Upper lobe of right lung (tissue), 1 donor: ENCODE data around the gene G0S2. TPM values are rescaled to one million over a fixed set of nuclear protein-coding genes. Genes with fewer than 3 reads are reported as not detected.

Experiments used
- ATAC-seq: fragments of 200-7000 bp; cut with Tn5 transposase; one replicate; pipeline ENCODE4 v1.9.1; 2020; ENCODE audit warnings: mild to moderate bottlenecking, moderate library complexity
- DNase-seq: peaks from one replicate; pipeline ENCODE4 v3.0.0-alpha.2; 2020
- H3K27ac ChIP-seq: fragments of 200-600 bp; one replicate; pipeline ENCODE4 v1.8.0; 2022
- H3K27me3 ChIP-seq: fragments of 200-600 bp; one replicate; pipeline ENCODE4 v1.8.0; 2022; ENCODE audit warnings: mild to moderate bottlenecking
- H3K36me3 ChIP-seq: fragments of 200-600 bp; one replicate; pipeline ENCODE4 v1.8.0; 2022
- H3K4me1 ChIP-seq: fragments of 200-600 bp; one replicate; pipeline ENCODE4 v1.8.0; 2022
- H3K4me3 ChIP-seq: fragments of 200-600 bp; one replicate; pipeline ENCODE4 v1.8.0; 2022; ENCODE audit warnings: mild to moderate bottlenecking
- H3K9me3 ChIP-seq: fragments of 200-600 bp; one replicate; pipeline ENCODE4 v1.8.0; 2022
- CTCF ChIP-seq: fragments of 200-600 bp; IDR thresholded peaks from one replicate; pipeline ENCODE4 v1.8.0; 2022; ENCODE audit warnings: antibody characterized with exemption
- intact Hi-C: fragments of 100-400 bp; cut with DNase I; formaldehyde crosslinking; loops from one replicate; pipeline ENCODE4 v1.11.0; 2022
- total RNA-seq: library from RNA; stranded (reverse); fragmentation: NEBNext Ultra II Directional; extraction: Animal tissue kit (Norgen Biotek cat#: 25700); gene quantifications from one replicate; pipeline ENCODE4 v1.2.1, GENCODE V29; 2021
- donor health status: DM: no; HTN: yes; CAD: no; lungs with severe emphysema.

Gene G0S2
- total RNA-seq, 1 donor from 2014 or later, result 36.5 TPM

- TF ChIP-seq CTCF, result no peak
- Histone ChIP-seq H3K4me1 (no peaks in the 10 kb centered on the region), H3K27ac (no peak overlapping the region), H3K36me3 (no peaks in the 10 kb centered on the region), H3K9me3 (no peaks in the 10 kb centered on the region), H3K4me3 (no peak overlapping the region), H3K27me3 (no peaks in the 10 kb centered on the region)
- intact Hi-C loops, result no loop called here
- DNase-seq, result no peak
- no peak for ATAC-seq
Observed at GRCh38 chr1:209667708-209668107, 7.5 kb upstream of the G0S2 start.

GRCh38 chr1:209670441-209671082, 4.7 kb upstream of the G0S2 start:
- Histone ChIP-seq H3K27ac (no peak overlapping the region), H3K4me1 (peaks cover 17% of the 10 kb centered on the region), H3K4me3 (no peak overlapping the region), H3K36me3 (no peaks in the 10 kb centered on the region), H3K9me3 (no peaks in the 10 kb centered on the region), H3K27me3 (no peaks in the 10 kb centered on the region)
- no peak for DNase-seq
- intact Hi-C loops, result no loop called here
- no peak for ATAC-seq
- no peak for TF ChIP-seq CTCF

- H3K36me3 ChIP-seq, result no peaks in the 10 kb centered on the region
- H3K9me3 ChIP-seq, result no peaks in the 10 kb centered on the region
- intact Hi-C loops, result no loop called here
- peak overlapping the region; percentile 18 for H3K27ac ChIP-seq
- H3K27me3 ChIP-seq, result no peaks in the 10 kb centered on the region
- ATAC-seq, result peak; percentile 28
- H3K4me3 ChIP-seq, result no peak overlapping the region
- peaks cover 21% of the 10 kb centered on the region for H3K4me1 ChIP-seq
- TF ChIP-seq CTCF, result no peak
- no peak for DNase-seq
Observed at GRCh38 chr1:209672705-209673630, 2.2 kb upstream of the G0S2 start.

- H3K27ac ChIP-seq, result peak overlapping the region; percentile 55
- no peaks in the 10 kb centered on the region for H3K36me3 ChIP-seq
- intact Hi-C loops, result no loop called here
- H3K4me1 ChIP-seq, result peaks cover 21% of the 10 kb centered on the region
- DNase-seq (no peak), ATAC-seq (peak; percentile 51)
- no peak for TF ChIP-seq CTCF
- H3K9me3 ChIP-seq, result no peaks in the 10 kb centered on the region
- H3K27me3 ChIP-seq, result no peaks in the 10 kb centered on the region
- no peak overlapping the region for H3K4me3 ChIP-seq
Observed at GRCh38 chr1:209673631-209674417, 1.4 kb upstream of the G0S2 start.

GRCh38 chr1:209675565-209676154, 448 bp downstream of the G0S2 start:
- DNase-seq, result peak; percentile 69
- H3K36me3 ChIP-seq, result no peaks in the 10 kb centered on the region
- peak overlapping the region; percentile 55 for H3K4me3 ChIP-seq
- TF ChIP-seq CTCF, result no peak
- ATAC-seq, result peak; percentile 59
- H3K4me1 ChIP-seq, result peaks cover 21% of the 10 kb centered on the region
- intact Hi-C loops, result no loop called here
- H3K27ac ChIP-seq, result peak overlapping the region; percentile 38
- H3K27me3 ChIP-seq, result no peaks in the 10 kb centered on the region
- H3K9me3 ChIP-seq, result no peaks in the 10 kb centered on the region
